OCI-LY7 (cell line): ENCODE results near the gene DUSP2. TPM values are rescaled to one million over a fixed set of nuclear protein-coding genes. Genes with fewer than 3 reads are reported as not detected.
A peak's percentile ranks its signal among the peaks of the same experiment; 100 is the strongest.

Experiments used
- BruUV-seq: library from RNA; stranded (reverse); fragments of 400-500 nt; replicated peaks from 2 replicates; lab custom pipeline; 2021; lab: Mats Ljungman, UMichigan
- CTCF ChIA-PET: fragments of 300-600 bp; sonication (Branson Sonifier 250); formaldehyde crosslinking; loops from one replicate; lab custom pipeline; 2022; ENCODE audit warnings: antibody characterized with exemption; ENCODE audit not compliant: unreplicated experiment; lab: Charles Lee
- POLR2A ChIA-PET: fragments of 300-600 bp; sonication (Branson Sonifier 250); formaldehyde crosslinking; loops from one replicate; lab custom pipeline; 2022; ENCODE audit warnings: antibody characterized with exemption; lab: Charles Lee
- DNase-seq: peaks from one replicate; pipeline ENCODE4 v3.0.0-alpha.2; 2015; ENCODE audit warnings: low spot score
- H2AFZ ChIP-seq: fragments of 200-600 bp; sonication (generic), shearing (Covaris generic); 2 replicates; pipeline ENCODE4 v1.6.1; 2014; ENCODE audit warnings: mild to moderate bottlenecking, antibody characterized with exemption, low read length, moderate library complexity
- H3K27ac ChIP-seq: fragments of 200-600 bp; sonication (generic); 2 replicates; pipeline ENCODE4 v1.5.1; 2014; ENCODE audit warnings: mixed run types, low read depth, mild to moderate bottlenecking, moderate library complexity, low read length, inconsistent platforms; ENCODE audit not compliant: poor library complexity, severe bottlenecking
- H3K36me3 ChIP-seq: fragments of 200-600 bp; sonication (generic); 2 replicates; pipeline ENCODE4 v1.6.1; 2014; ENCODE audit warnings: mild to moderate bottlenecking, antibody characterized with exemption, low read length, moderate library complexity, mixed read lengths; ENCODE audit not compliant: insufficient read depth
- H3K4me1 ChIP-seq: fragments of 200-600 bp; sonication (generic); 2 replicates; pipeline ENCODE4 v1.5.1; 2014; ENCODE audit warnings: mild to moderate bottlenecking, low read length; ENCODE audit not compliant: insufficient read depth, poor library complexity, severe bottlenecking
- H3K4me2 ChIP-seq: fragments of 200-600 bp; sonication (generic); 2 replicates; pipeline ENCODE4 v1.6.1; 2014; ENCODE audit warnings: mild to moderate bottlenecking, low read length
- H3K4me3 ChIP-seq: fragments of 200-600 bp; sonication (generic); 2 replicates; pipeline ENCODE4 v1.5.1; 2014; ENCODE audit warnings: mild to moderate bottlenecking, low read depth, low read length; ENCODE audit not compliant: poor library complexity, severe bottlenecking
- H3K79me2 ChIP-seq: fragments of 200-600 bp; sonication (generic); 2 replicates; pipeline ENCODE4 v1.6.1; 2016; ENCODE audit warnings: low read depth, mild to moderate bottlenecking, low read length, moderate library complexity, mixed read lengths; ENCODE audit not compliant: insufficient read depth
- H3K9me2 ChIP-seq: fragments of 200-600 bp; sonication (generic); 2 replicates; pipeline ENCODE4 v1.6.1; 2016; ENCODE audit warnings: mild to moderate bottlenecking, low read length, mixed read lengths; ENCODE audit not compliant: insufficient read depth
- H3K9me3 ChIP-seq: fragments of 200-600 bp; sonication (generic); 2 replicates; pipeline ENCODE4 v1.6.1; 2014; ENCODE audit warnings: mild to moderate bottlenecking, mixed run types, low read length, mixed read lengths
- H4K20me1 ChIP-seq: fragments of 200-600 bp; sonication (generic); 2 replicates; pipeline ENCODE4 v1.6.1; 2014; ENCODE audit warnings: mild to moderate bottlenecking, antibody characterized with exemption, low read length, moderate library complexity, mixed read lengths; ENCODE audit not compliant: insufficient read depth
- CTCF ChIP-seq: fragments of 200-600 bp; sonication (generic); conservative IDR thresholded peaks from 2 replicates; pipeline ENCODE4 v1.5.1; 2014; ENCODE audit warnings: mild to moderate bottlenecking, antibody characterized with exemption, low read length, moderate library complexity, mixed read lengths
- EZH2phosphoT487 ChIP-seq: fragments of 200-600 bp; sonication (generic); IDR thresholded peaks from 2 replicates; pipeline ENCODE4 v1.6.1; 2018; ENCODE audit warnings: low read depth, borderline replicate concordance, mild to moderate bottlenecking, mixed run types, antibody characterized with exemption, low read length, moderate library complexity, mixed read lengths
- intact Hi-C: fragments of 100-400 bp; cut with micrococcal nuclease; formaldehyde crosslinking; loops from one replicate; pipeline ENCODE4 v1.10.0; 2022; ENCODE audit not compliant: unreplicated experiment
- total RNA-seq, 2 experiments: library from RNA; depleted of rRNA in 1 of 2; stranded (reverse); fragments of >200 nt in 1 of 2; shearing (Covaris generic) in 1 of 2; gene quantifications; 2 replicates each; pipeline ENCODE4 v1.2.3, GENCODE V29; 2014 to 2022

The DUSP2 gene
- total RNA-seq, 2 experiments from 2014 or later, result 37.3 to 110 TPM

DNA sequence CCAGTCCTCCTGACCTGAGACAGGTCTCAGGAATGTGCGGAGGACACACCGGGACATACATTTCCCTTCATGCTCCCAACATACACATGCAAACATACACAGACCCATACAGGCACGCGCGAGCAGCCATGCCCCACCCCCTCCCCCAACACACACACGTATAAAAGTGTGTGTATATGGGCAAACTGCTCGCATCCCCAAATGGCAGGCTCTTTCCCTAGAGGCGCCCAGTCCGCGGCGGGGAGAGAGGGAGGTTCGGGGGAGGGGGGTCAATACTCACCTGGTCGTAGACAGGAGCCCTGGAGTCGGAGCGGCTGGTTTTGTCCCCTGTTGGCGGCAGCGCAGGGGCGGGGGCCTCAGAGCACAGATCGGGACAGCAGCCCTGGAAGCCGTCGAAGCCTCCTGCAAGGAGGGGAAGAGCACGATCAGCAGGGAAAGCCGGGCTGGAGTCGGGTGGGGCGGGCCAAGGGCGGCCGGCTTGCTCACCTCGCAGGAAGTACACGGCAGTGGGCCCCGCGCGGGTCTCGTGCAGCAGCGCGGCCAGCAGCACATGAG lies 682 bp downstream of the DUSP2 start:
- peak overlapping the region; percentile 98 for H3K4me2 ChIP-seq
- H3K9me3 ChIP-seq, result no peaks in the 10 kb centered on the region
- H2AFZ ChIP-seq, result no peak overlapping the region
- intact Hi-C loops, result loop anchor here (1.0 to 5.0 kb wide), 4 partner anchors 30 to 121 kb away; partner anchors contain the start of genes STARD7 and TMEM127
- peak overlapping the region; percentile 97 for H3K4me3 ChIP-seq
- TF ChIP-seq EZH2phosphoT487 (no peak), CTCF (no peak)
- H4K20me1 ChIP-seq, result no peaks in the 10 kb centered on the region
- H3K27ac ChIP-seq, result peak overlapping the region; percentile 97
- CTCF ChIA-PET, result interaction anchor here (3.7 kb wide), 1 partner anchor 29 kb away, joined by 22 read pairs; no protein-coding TSS in a partner anchor
- H3K4me1 ChIP-seq, result peaks cover 61% of the 10 kb centered on the region
- H3K79me2 ChIP-seq, result peaks cover 29% of the 10 kb centered on the region
- TSS peak; percentile 68 for BruUV-seq
- POLR2A ChIA-PET, result interaction anchor here (3.1 kb wide), 1 partner anchor 19 kb away, joined by 10 read pairs; no protein-coding TSS in a partner anchor
- peak; percentile 47 for DNase-seq
- no peaks in the 10 kb centered on the region for H3K9me2 ChIP-seq
- peaks cover 33% of the 10 kb centered on the region for H3K36me3 ChIP-seq

- intact Hi-C loops, result loop anchor here (1.0 to 5.0 kb wide), 3 partner anchors 30 to 98 kb away; partner anchors contain the start of gene STARD7
- Histone ChIP-seq H3K27ac (peak overlapping the region; percentile 97), H2AFZ (no peak overlapping the region), H4K20me1 (no peaks in the 10 kb centered on the region), H3K4me2 (peak overlapping the region; percentile 98), H3K9me2 (no peaks in the 10 kb centered on the region), H3K36me3 (peaks cover 33% of the 10 kb centered on the region), H3K4me1 (peaks cover 58% of the 10 kb centered on the region), H3K79me2 (peaks cover 29% of the 10 kb centered on the region), H3K9me3 (no peaks in the 10 kb centered on the region), H3K4me3 (peak overlapping the region; percentile 97)
- DNase-seq, result peak; percentile 67
- TF ChIP-seq EZH2phosphoT487 (no peak), CTCF (peak; percentile 42)
- no TSS peak for BruUV-seq
- CTCF ChIA-PET, result interaction anchor here (0.7 to 3.7 kb wide), 2 partner anchors 20 to 30 kb away, joined by 3 to 22 read pairs; no protein-coding TSS in a partner anchor
- POLR2A ChIA-PET, result interaction anchor here (3.1 kb wide), 1 partner anchor 20 kb away, joined by 10 read pairs; no protein-coding TSS in a partner anchor
Observed at GRCh38 chr2:96143848-96144480, 1.3 kb downstream of the DUSP2 start.
